ENCODE measurements around the gene ZBTB43.
A peak's percentile ranks its signal among the peaks of the same experiment; 100 is the strongest.

Gene ZBTB43

GRCh38 chr9:126851286-126851880 is 46.5 kb downstream of the ZBTB43 start:
- FAIRE-seq (no peak), DNase-seq (ENCODE audit: insufficient read length) (no peak)
- TF ChIP-seq POLR2AphosphoS5 (IDR thresholded peaks at IDR 0.05; ENCODE audit: low read depth, low read length) (no peak), TAF1 (IDR thresholded peaks at IDR 0.05; ENCODE audit: borderline replicate concordance, low read depth, low read length) (no peak), POLR2A (IDR thresholded peaks at IDR 0.05; ENCODE audit: low read depth, low read length) (no peak)

GRCh38 chr9:126852086-126852688 is 47.3 kb downstream of the ZBTB43 start:
- no peak for TF ChIP-seq TAF1 (IDR thresholded peaks at IDR 0.05; ENCODE audit: borderline replicate concordance, low read depth, low read length)
- no peak for TF ChIP-seq POLR2AphosphoS5 (IDR thresholded peaks at IDR 0.05; ENCODE audit: low read depth, low read length)
- DNase-seq (ENCODE audit: insufficient read length) (no peak), FAIRE-seq (no peak)

- DNase-seq (ENCODE audit: insufficient read length) (no peak), FAIRE-seq (no peak)
- TF ChIP-seq POLR2A (IDR thresholded peaks at IDR 0.05; ENCODE audit: low read depth, low read length): no peak
- TF ChIP-seq TAF1 (IDR thresholded peaks at IDR 0.05; ENCODE audit: borderline replicate concordance, low read depth, low read length): no peak
- TF ChIP-seq POLR2AphosphoS5 (IDR thresholded peaks at IDR 0.05; ENCODE audit: low read depth, low read length): no peak
Observed at GRCh38 chr9:126853667-126854066, 48.8 kb downstream of the ZBTB43 start.

GRCh38 chr9:126854734-126855133 is 49.9 kb downstream of the ZBTB43 start:
- TF ChIP-seq POLR2A (IDR thresholded peaks at IDR 0.05; ENCODE audit: low read depth, low read length) (no peak), POLR2AphosphoS5 (IDR thresholded peaks at IDR 0.05; ENCODE audit: low read depth, low read length) (no peak), TAF1 (IDR thresholded peaks at IDR 0.05; ENCODE audit: borderline replicate concordance, low read depth, low read length) (no peak)
- no peak for DNase-seq (ENCODE audit: insufficient read length)
- FAIRE-seq: no peak

- DNase-seq (ENCODE audit: insufficient read length): no peak
- no peak for TF ChIP-seq TAF1 (IDR thresholded peaks at IDR 0.05; ENCODE audit: borderline replicate concordance, low read depth, low read length)
- TF ChIP-seq POLR2A (IDR thresholded peaks at IDR 0.05; ENCODE audit: low read depth, low read length): no peak
- TF ChIP-seq POLR2AphosphoS5 (IDR thresholded peaks at IDR 0.05; ENCODE audit: low read depth, low read length): no peak
- FAIRE-seq: no peak
Observed at GRCh38 chr9:126856326-126856877, 51.6 kb downstream of the ZBTB43 start.

GRCh38 chr9:126857261-126857960 is 52.6 kb downstream of the ZBTB43 start:
- TF ChIP-seq TAF1 (IDR thresholded peaks at IDR 0.05; ENCODE audit: borderline replicate concordance, low read depth, low read length): no peak
- no peak for TF ChIP-seq POLR2A (IDR thresholded peaks at IDR 0.05; ENCODE audit: low read depth, low read length)
- TF ChIP-seq POLR2AphosphoS5 (IDR thresholded peaks at IDR 0.05; ENCODE audit: low read depth, low read length): no peak
- DNase-seq (ENCODE audit: insufficient read length): no peak
- no peak for FAIRE-seq

- no peak for FAIRE-seq
- no peak for DNase-seq (ENCODE audit: insufficient read length)
- TF ChIP-seq TAF1 (IDR thresholded peaks at IDR 0.05; ENCODE audit: borderline replicate concordance, low read depth, low read length) (no peak), POLR2AphosphoS5 (IDR thresholded peaks at IDR 0.05; ENCODE audit: low read depth, low read length) (no peak), POLR2A (IDR thresholded peaks at IDR 0.05; ENCODE audit: low read depth, low read length) (no peak)
Observed at GRCh38 chr9:126859111-126859510, 54.3 kb downstream of the ZBTB43 start.

GRCh38 chr9:126860077-126860756 is 55.4 kb downstream of the ZBTB43 start, which contains the start of gene ZBTB34:
TSS of gene ZBTB34 (plus strand) at chr9:126860639. CDS start at chr9:126879400, 18,761 bp downstream.
- FAIRE-seq: peak; percentile 9
- peak; percentile 67; the same call in 1 of the 2 replicates for TF ChIP-seq POLR2AphosphoS5 (IDR thresholded peaks at IDR 0.05; ENCODE audit: low read depth, low read length)
- TF ChIP-seq TAF1 (IDR thresholded peaks at IDR 0.05; ENCODE audit: borderline replicate concordance, low read depth, low read length): peak; percentile 67
- TF ChIP-seq POLR2A (IDR thresholded peaks at IDR 0.05; ENCODE audit: low read depth, low read length): peak; percentile 86; the same call in 1 of the 2 replicates
- DNase-seq (ENCODE audit: insufficient read length): peak; percentile 63

GRCh38 chr9:126860757-126861466 is 56.1 kb downstream of the ZBTB43 start:
- DNase-seq (ENCODE audit: insufficient read length) (no peak), FAIRE-seq (no peak)
- no peak for TF ChIP-seq TAF1 (IDR thresholded peaks at IDR 0.05; ENCODE audit: borderline replicate concordance, low read depth, low read length)
- TF ChIP-seq POLR2AphosphoS5 (IDR thresholded peaks at IDR 0.05; ENCODE audit: low read depth, low read length): no peak
- no peak for TF ChIP-seq POLR2A (IDR thresholded peaks at IDR 0.05; ENCODE audit: low read depth, low read length)

- TF ChIP-seq POLR2A (IDR thresholded peaks at IDR 0.05; ENCODE audit: low read depth, low read length): no peak
- no peak for TF ChIP-seq TAF1 (IDR thresholded peaks at IDR 0.05; ENCODE audit: borderline replicate concordance, low read depth, low read length)
- FAIRE-seq (no peak), DNase-seq (ENCODE audit: insufficient read length) (no peak)
Observed at GRCh38 chr9:126861707-126862103, 56.9 kb downstream of the ZBTB43 start.
